Inferior parietal cortex (tissue), 1 donor: ENCODE data around the gene FAM20C.
"Not testable (repeated sequence)": the region's sequence is repeated elsewhere in the genome, so short reads cannot be mapped to it uniquely, and the experiment has no call there.

Experiments used
- DNase-seq: peaks from one replicate; pipeline ENCODE4 v3.0.0-alpha.2; 2016; ENCODE audit errors: extremely low spot score

Gene FAM20C

DNA sequence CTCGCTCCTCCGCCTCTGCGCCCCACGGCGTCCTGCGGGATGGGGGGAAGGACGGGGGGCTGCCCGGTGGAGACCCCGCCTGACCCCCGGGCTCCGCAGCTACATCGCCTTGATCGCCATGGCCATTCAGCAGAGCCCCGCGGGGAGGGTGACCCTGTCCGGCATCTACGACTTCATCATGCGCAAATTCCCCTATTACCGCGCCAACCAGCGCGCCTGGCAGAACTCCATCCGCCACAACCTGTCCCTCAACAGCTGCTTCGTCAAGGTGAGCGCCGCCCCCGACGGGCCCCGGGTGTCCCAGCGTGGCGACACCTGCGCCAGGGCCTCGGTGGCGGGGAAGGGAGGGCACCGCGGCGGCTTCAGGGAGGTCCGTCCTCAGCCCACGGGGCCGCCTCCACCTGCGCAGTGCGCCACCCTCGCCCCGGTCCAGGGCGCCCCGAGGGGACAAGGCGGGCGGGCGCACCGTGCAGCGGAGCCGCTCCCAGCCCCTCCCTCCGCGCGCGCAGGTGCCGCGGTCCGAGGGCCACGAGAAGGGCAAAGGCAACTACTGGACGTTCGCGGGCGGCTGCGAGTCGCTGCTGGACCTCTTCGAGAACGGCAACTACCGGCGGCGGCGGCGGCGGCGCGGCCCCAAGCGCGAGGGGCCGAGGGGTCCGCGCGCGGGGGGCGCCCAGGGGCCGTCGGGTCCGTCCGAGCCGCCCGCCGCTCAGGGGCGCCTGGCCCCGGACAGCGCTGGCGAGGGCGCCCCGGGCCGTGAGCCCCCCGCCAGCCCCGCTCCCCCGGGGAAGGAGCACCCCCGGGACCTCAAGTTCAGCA, 98.4 kb downstream of the FAM20C start:
- no peak for DNase-seq

DNA sequence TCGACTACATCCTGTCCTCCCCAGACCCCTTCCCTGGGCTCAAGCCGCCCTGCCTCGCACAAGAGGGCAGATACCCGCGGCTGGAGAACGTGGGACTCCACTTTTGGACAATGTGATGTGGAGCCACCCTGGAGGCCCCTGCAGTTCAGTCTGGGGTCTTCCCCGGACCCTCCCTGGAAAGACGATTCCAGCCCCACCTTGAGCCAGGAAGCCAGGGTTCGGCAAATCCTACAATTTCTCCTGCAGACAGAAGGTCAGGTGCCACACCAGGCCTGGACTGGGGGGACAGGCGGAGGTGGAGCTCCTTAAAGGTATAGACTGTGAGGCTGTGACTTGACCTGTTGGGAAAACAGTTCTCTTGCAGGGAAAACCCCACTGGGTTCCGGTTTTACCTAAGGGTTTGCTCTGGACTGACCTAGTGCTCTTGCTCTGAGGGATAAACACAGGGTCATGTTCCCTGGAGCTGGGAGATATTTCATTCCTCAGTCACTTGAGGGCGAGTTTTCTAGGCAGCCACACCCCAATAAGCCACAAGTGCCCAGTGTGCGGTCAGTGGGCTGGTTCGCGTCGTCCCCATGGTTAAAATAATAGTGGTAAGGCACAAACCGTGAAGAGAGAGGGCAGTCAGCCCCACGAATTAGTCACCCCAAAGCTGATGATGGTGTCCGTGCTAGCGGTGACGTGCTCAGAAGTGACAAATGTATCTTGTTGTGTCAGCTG, 99.2 kb downstream of the FAM20C start:
- DNase-seq = no peak

DNA sequence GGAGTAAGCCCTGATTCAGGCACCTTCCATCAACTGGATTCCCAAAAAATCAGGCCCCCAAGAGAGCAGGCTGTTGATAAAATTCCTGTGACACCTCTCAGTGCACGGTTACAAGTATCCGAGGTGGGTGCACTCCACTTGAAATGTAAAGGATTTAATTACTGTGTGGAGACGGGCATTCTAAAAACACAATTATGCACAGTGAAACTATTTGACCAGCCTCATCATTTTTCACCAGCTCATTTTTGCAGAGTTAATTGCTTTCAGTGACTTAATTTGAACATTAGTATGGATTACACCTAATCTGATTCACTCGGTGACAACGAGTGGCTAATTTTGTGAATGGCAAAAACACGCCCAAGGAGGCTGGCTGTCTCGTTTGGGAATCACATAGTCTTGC, 99.9 kb downstream of the FAM20C start:
- no peak for DNase-seq

DNA sequence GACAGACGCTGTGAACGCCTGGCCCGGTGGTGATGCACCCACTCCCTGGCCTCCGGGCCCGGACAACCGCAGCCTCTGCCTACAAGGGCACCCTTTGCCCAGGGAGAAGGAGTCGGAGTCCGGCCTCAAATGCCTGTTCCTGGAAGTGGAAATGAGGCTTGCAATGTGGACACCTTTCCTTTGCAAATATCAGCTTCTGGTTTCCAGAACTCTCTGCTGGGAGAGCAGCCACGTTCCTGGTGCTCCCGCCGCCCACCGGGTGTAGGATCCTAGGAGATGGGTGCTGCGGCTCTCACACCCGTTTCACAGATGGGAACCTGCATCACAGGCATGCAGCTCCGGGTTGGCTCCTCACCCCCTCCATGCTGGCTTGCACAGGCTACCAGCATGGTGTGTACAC, 100.5 kb downstream of the FAM20C start:
- no peak for DNase-seq

DNA sequence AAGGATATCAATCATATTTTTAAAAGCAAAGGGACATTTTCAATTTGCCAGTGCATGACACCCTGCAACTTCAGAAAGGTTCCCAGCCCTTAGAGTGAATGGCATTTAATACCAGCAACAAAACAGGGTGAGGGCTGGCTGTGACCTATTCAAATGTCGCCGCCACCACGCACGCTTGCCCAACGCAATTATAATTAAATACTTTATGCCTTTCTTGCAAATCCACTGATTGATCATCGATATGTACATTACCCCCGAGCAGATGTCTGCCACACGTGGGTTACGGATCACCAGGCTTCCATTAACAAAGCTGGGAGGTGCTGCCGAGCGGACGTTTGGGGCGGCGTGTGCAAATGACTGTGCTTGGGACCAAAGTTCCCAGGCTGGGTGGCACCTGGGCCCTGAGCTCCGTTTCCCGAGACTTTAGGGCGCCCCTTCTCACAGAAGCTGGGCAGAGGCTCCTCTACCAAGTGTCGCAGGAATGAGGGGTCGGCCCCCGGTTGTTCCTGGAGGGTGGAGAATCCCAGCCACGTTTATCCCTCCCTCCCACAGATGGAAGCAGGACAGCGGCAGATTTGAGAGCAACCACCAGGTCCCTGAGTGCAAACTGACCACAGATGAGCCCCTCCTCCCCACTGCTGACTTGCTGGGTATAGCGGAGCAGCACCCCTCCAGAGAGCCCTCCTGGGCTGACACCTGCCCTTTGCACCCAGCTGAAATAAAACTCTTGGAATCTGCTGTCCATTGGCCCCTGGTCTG, 101.5 kb downstream of the FAM20C start:
- DNase-seq = no peak

DNA sequence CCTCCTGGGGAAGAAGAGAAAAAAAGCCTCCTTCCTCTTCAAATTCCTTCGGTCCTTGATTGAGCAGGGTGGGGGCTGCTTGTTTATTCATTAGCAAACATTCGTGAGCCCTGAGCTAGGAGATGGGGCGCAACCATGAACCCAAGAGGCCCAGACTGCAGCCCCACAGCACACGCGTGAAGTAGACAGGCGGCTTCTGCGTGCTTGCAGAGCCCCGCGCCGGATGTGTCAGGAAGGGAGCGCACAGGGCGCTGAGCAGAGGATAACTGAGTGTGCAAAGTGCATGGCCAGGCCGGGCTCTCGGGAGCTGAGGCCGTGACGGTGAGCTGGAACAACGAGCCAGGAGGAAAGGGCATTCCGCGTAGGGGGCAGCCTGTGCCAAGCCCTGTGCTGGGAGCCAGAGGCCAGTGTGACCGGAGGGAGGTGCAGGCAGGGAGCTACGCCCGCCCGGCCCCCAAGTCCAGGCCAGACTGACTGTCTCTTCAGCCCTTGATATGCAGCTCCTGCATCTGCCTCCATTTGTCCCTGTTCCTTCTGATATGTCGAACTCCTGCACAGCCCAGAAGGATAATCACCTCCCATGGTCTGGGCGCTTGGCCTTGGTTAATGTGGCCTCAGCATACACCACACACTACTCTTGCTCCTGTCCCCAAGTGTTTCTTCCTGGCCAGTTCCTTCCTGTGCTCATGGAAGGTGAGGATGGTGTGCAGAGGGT, 102.2 kb downstream of the FAM20C start:
- no peak for DNase-seq

DNA sequence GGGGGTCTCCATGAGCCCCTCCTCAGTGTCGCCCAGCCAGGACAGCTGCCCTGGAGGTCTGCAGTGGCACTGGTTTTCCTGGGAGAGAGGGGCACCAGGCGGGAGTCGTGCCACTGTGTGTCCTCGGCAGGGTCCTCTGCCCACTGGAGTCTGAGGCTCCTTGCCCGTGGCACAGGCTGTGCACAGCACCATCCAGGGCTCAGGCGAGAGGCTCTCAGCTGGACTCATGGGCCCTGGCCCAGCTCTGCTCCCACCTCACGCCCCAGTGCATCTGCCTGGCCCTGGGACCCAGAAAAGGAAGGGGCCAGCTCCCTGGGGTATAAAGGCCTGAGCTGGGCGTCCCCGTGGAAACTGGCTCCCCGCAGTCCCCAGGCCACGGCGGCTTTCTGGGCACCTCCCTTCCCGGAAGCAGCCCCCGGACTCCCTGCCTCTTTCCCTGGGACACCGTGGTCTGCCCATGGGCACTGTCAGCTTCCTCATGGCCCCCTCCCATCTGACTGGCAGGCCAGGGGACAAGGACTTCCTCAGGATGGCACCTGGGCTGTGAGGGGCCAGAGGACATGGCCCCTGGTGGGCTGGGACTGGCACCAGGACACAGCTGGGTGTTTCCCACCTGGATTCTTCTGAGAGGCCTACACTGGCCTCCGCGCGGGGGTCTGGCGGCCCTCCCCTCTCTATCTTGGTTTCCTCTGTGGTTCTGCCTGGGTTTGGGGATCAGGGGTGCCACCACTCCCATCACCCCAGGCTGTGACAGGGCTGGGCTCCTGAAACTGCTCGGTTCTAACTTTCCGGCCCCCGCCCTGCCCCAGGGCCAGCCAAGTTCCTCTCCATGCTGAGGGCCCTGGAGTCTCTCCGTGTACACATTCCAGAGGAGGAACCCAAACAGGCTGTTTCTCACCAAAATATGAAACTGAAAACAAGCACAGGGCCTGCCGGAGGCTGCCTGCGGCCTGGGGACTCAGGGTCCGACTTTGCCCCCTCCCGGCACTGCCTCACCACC, 103.1 kb downstream of the FAM20C start:
- no peak for DNase-seq

DNA sequence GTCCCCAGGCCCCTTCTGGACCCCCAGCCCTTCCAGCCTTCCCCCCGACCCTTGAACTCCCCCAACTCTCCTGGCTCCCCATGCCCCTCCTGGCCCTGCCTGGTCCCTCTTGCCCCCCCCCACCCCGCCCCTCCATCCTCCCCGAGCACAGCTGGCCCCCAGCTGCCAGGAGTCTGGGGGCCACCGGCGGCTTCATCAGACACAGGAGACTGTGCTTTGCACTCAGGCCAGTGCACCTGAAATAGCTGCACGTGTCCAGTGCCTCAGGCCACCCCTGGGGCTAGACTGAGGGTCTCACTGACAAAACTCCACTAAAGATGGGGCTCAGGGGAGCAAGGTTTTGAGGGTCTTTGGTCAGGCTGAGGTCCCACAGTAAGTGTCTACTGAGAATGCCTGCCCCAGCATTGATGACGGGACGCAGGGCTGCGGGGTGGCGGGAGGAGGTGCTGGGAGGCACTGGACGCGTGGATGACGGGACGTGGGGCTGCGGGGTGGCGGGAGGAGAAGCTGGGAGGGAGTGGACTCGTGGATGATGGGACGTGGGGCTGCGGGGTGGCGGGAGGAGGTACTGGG, 104.1 kb downstream of the FAM20C start:
- DNase-seq = no peak

DNA sequence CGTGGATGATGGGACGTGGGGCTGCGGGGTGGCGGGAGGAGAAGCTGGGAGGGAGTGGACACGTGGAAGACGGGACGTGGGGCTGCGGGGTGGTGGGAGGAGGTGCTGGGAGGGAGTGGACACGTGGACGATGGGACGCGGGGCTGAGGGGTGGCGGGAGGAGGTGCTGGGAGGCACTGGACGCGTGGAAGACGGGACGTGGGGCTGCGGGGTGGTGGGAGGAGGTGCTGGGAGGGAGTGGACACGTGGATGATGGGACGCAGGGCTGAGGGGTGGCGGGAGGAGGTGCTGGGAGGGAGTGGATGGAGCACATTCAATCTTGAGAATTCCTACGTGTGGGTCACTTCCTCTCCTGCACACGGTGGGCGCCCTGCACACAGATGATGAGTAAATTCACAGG, 104.8 kb downstream of the FAM20C start:
- not testable (repeated sequence) for DNase-seq

DNA sequence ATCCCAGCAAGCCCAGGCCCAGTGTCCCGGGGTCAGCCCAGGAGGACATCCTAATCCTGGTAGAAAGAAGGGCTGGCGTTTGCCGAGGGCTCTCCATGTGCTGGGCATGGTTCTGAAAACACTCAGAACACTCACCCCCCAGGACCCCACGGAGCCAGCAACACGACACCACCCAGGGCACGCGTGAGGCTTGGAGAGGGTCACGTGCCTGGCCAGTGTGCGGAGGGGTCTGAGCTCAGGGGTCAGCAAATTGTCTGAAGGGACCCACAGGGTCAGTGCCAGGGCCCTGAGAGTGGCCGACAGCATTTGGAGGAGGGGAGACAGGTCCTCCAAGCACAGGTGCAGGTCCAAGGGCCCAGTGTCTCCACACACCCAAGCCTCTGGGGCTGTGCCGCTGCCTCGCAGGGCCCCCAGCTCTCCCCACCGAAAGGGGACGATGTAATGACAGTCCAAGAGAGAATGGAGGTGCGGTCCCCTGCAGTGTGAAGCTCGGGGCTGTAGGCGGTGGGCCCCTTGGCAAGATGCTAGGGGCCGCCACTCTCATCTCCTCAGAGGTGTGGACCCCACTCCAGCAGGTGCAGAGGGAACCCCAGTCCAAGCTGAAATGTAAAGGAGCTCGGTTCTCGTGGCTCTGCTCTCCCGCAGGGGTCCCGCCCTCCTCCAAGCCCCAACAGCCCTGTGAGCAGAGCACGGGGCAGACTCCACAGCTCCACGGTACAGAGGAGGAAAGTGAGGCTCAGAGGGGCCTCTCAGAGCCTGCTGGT, 105.4 kb downstream of the FAM20C start:
- no peak for DNase-seq

DNA sequence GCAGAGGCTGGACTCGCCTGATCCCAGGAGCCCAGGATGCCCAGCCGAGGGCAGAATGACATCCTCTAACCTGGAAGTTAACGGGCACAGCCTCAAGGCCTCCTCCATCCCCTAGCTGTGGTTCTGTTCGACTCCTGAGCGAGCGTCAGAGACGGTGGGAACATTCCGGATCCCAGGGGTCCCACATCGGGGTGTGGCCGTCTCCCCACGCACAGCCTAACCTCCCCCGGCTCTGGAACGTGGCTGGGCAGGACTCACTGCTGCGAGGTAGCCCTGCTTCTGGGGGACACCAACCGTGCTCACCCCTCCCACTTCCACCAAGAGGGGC, 106.0 kb downstream of the FAM20C start:
- no peak for DNase-seq

DNA sequence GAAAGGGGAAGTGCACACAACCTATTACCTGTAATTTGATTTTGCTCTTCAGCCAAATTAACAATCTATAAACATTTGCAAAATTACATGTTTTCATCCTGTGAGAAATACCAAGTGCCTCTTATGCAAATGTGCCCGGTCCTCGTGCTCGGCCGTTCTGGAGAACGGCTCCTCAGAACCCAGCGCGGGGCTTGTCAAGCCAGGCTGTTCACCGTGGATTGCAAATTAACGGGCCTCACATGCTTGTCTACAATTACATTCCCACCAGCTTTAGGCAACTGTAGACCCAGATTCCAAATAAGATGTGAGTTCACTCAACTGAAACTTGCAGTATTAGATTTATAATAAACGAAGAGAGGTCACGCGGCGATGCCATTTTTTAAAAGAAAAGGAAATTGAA, 106.4 kb downstream of the FAM20C start:
- no peak for DNase-seq

DNA sequence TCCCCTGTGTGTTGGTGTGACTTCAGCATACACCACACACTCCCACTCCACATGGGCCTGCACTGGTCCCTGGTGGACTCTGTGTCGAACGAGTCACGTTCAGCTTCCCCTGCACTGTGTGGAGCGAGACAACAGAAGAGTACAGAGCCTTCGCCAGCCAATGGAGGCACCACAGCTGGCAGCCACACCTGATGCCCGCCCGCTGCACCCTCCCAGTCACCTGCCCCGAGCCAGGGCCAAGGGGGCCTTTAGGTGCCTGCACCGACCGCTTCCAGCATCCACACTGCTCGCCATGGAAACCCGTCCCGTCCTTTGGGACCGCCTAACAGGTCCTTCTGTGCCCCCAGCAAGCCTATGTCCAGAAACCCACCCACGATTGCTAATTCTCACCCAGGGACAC, 106.8 kb downstream of the FAM20C start:
- no peak for DNase-seq

DNA sequence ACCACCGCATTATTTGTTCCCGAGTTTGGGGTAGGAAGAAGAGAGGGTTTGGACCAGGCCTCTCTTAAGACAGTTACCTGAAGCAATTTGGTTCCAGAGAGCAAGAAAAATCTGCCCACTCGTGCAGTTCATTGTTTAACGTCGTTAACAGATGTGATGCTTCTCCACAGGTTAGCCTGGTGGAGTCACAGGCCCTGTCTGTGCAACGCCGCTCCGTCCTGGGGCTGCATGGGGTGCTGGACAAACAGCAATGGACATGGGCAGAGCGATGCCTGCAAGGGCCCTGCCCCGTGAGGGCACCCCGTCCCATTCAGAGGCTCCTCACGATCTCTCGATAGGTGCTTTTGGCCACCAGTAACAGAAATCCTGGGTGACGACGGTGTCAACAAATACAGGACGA, 107.3 kb downstream of the FAM20C start:
- DNase-seq = no peak

DNA sequence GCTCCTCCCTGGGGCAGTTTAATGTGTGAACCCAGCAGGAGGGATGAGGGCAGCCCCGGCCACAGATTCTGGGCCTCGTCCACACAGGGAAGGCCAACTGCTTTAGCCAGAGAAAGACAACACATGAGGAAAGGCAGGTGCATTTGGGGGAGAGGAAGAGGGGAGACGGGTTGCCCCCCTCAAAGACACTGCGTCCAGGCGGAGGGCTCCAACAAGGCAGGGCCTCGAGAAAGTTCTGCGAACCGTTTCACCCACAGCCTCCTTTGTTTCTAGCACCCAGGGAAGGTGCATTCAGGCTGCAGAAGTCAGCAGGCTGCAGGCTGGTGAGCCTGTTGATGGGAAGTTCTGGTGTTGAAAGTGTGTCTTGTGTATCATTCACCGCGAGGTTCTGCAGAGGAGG, 107.7 kb downstream of the FAM20C start:
- DNase-seq = no peak

DNA sequence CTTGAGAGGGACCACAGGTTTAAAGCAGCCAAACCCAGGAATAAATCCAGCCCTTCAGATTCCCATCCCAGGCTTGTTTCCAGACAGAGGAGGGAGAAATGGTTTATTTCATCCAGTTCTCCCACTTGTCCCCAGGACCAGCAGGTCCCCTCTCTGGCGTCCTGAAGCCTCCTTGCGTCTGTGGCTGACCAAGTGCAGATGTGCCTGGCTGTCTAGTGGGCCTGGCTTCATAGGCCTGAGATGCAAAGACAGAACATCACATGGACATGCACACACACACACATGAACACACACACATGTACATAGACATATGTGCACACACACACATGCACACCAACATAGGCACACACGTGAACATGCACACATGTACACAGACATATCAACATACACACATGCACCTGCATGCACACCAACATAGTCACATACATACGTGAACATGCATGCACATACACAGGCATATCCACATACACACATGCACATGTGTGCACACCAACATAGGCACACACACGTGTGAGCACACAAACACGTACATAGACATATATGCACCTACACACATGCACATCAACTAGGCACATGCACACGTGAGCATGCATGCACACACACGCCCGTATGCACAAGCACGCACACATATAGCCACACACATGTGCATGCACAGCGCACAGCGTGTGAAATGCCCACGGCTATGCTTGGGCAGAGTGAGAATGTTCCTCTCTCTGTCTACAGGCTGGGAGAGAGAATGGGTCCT, 108.3 kb downstream of the FAM20C start:
- DNase-seq = no peak

DNA sequence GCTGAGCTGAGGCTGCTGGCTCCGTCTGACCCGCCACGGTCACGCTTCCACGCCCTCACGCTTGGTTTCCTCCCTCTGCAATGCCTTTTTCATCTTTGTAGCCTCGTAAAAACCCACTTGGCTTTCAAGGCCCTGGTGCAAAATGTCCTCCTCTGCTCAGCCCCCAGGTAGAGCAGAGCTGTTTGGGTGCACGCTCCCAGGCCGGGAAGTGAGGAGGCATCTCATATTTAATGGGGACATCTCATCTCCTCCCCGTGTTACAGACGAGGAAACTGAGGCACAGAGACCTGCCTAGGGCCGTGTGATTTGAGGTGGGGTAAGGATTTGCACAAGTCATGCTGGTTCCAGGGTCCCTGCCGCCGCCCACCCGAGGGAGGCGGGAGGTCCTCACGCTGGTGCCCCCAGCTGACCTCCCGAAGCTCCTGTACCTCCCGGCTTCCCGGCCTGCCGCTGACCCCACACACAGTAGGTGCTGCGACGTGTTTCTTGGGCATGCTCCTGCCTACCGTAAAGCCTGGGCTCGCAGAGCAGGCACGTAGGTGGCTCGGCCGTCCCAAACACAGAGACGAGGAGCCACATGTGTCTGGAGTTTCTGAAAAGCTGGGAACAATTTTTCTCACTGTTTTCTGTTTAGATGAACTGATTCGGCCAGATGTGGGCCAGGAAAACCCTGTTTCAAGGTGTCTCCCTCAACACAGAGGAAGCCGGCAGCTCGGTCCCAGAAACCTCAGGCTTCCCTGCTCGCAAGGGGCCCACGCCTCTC, 109.1 kb downstream of the FAM20C start:
- no peak for DNase-seq
